ENCODE results near the gene SCGB1D1.

SCGB1D1 gene

GRCh38 chr11:62190011-62190410 lies at the start of gene SCGB1D1:
Gene SCGB1D1, plus strand, starts transcription at chr11:62190216. Its CDS starts 69 bp downstream, at chr11:62190285.
- DNase-seq (ENCODE audit: low spot score), result no peak

GRCh38 chr11:62140304-62141110 lies 49.5 kb upstream of the SCGB1D1 start:
- DNase-seq (ENCODE audit: low spot score), result no peak

DNA sequence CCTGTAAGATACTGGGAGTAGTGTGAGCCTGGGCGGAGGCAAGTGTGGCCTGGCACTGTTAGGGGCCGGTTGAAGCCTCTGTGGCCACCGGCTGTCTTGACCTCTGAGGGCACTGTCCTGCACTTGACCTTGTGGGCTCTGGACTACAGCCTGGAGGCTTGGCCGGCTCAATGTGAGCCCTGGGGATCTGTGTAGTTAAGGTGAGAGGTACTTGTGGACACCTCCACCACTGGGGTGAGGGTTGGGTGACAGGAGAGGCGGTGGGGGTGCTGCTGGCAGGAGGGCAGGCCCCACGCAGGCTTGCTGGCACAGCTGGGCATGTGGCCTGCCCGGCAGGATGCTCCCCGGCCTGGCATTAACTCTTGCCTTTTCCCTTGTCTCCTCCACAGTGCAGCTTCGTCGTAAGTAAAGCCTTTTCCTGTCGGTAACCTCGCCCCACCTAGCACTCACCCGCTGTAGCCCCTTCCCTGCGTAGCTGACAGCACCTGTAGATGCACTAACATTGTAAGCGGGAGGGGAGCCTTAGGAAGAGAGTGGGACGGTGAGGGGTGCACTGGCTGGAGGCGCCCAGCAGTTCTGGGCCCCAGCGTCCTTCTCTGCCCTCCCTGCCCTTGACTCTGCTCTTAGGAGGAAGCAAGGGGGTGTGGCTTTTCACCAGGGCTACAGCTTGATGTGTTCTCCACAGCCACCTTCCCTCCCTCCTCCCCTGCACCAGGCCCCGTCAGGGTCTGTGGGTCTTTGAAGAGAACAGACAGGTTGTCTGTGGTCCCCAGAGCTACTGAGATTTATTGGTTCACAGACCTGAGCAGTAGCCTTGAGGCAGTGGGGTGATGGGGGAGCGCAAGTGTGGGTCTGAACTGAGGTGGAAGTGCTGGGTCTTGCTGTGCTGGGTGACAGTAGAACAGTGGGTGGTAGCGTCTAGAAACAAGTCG lies 48.6 kb upstream of the SCGB1D1 start:
- DNase-seq (ENCODE audit: low spot score), result no peak

GRCh38 chr11:62142043-62142375 lies 48.0 kb upstream of the SCGB1D1 start:
- no peak for DNase-seq (ENCODE audit: low spot score)

GRCh38 chr11:62142921-62143320 lies 47.1 kb upstream of the SCGB1D1 start:
- no peak for DNase-seq (ENCODE audit: low spot score)

GRCh38 chr11:62143727-62144126 lies 46.3 kb upstream of the SCGB1D1 start:
- no peak for DNase-seq (ENCODE audit: low spot score)

DNA sequence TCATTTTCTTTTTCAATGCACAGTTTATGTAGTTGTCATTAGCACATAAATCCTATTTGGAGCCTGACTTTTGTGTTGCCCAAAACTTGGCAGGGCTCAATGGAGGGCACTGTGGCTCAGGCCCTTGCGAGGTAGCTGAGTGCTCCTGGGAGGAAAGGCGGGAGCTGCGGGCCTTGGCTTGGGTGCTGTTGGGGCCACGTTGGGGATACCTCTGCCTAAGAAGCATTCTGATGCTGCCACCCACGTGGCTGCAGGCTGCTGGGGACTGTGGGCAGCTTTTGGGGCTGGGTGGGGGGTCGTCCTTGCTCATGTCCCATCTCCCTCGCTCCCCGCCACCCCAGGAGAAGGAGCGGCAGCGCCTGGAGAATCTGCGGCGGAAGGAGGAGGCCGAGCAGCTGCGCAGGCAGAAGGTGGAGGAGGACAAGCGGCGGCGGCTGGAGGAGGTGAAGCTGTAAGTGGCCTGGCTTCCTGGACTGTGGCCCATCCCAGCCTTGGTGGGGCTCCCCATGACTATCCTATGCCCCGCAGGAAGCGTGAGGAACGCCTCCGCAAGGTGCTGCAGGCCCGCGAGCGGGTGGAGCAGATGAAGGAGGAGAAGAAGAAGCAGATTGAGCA lies 45.3 kb upstream of the SCGB1D1 start:
- DNase-seq (ENCODE audit: low spot score), result no peak

DNA sequence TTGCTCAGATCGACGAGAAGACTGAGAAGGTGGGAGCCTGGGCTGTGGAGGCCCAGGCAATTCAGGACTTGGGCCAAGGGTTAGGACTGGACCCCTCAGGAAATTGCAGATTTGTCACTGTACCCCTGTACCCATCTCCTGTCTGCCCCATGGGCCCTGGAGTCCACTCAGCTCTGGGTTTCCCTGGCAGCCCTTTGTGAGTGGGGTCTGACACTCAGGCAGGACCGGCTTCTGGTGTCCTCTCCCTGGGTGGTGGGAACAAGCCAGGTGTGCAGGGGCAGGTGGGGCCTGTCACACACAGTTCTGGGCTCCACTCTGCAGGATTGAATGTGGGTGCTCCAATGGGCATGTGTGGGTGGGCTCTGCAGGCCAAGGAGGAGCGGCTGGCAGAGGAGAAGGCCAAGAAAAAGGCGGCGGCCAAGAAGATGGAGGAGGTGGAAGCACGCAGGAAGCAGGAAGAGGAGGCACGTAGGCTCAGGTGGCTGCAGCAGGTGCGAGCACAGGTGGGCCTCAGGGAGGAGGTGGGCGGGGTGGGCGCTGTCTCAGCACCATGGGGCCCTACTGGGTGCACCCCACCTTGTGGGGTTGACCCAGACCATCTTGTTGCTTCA lies 44.6 kb upstream of the SCGB1D1 start:
- DNase-seq (ENCODE audit: low spot score), result no peak

GRCh38 chr11:62146476-62147200 lies 43.4 kb upstream of the SCGB1D1 start:
- no peak for DNase-seq (ENCODE audit: low spot score)

DNA sequence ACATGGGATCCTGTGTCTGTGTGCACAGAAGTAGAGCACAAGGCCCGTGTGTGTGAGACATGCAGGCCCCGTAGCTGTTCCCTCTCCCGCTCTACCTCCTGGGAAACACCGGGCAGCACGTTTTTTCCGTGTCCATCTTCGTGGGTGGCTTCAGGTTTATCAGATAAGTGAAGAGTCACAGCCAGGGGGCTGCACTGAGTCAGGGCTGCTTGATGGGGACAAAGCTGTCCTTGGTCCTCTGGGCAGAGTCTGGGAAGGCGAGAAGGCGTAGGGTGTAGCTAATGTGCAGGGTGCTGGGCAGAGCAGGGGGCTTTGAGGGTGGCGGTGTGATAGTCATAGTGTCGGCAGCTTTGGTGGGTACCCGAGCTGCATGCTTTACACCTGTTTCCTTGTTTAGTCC lies 42.5 kb upstream of the SCGB1D1 start:
- no peak for DNase-seq (ENCODE audit: low spot score)

GRCh38 chr11:62148271-62148980 lies 41.6 kb upstream of the SCGB1D1 start:
- DNase-seq (ENCODE audit: low spot score), result no peak

- no peak for DNase-seq (ENCODE audit: low spot score)
Observed at GRCh38 chr11:62149986-62150886, 39.8 kb upstream of the SCGB1D1 start.

DNA sequence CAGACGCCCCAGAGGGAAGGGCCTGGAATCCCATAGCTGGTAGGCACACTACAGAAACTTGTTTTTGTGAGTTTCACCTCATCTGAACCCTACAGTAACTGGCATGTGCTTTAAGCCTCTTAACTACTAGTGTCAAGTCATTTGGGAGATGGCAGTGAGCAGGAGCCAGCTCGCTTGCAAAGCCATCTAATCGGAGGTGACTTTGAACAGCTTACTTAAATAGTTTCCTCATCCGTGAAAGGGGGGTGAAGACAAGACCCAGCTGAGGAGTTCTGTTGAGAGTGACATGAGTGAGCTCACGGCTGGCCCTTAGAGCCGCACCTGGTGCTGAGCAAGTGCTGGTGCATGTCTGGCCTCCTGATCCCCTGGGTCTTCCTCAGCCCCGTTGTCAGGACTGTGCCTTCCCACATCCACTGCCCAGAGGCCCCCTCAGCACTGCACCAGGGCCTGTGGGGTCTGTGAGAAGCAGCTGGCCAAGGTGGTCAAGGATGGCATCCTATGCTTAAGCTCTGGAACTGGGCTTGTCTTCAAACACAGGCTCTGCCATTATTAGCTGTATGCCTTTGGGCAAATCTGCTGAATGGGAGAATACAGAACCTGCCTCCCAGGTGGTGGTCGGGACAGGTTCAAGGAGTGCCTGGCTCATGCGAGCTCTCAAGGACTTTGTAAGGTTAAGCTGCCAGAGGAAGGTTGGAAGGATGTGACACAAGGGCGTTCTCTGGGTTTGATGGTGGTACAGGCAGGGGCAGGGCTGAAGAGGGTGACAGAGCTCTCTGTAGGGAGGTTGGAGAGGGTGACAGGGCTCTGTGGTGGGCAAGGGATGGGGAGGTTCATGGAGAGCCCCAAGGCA lies 38.9 kb upstream of the SCGB1D1 start:
- DNase-seq (ENCODE audit: low spot score), result no peak

DNA sequence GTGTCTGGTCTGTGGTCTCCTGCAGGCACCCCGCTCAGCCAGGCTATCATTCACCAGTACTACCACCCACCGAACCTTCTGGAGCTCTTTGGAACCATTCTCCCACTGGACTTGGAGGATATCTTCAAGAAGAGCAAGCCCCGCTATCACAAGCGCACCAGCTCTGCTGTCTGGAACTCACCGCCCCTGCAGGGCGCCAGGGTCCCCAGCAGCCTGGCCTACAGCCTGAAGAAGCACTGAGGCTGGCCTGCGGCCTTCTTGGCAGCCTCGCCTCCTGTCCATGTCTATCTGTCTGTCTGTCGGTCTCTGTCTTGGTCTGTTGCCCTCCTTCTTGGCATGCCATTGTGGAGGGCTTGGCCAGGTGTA lies 38.3 kb upstream of the SCGB1D1 start:
- DNase-seq (ENCODE audit: low spot score), result no peak

- DNase-seq (ENCODE audit: low spot score), result no peak
Observed at GRCh38 chr11:62152245-62153086, 37.5 kb upstream of the SCGB1D1 start.

DNA sequence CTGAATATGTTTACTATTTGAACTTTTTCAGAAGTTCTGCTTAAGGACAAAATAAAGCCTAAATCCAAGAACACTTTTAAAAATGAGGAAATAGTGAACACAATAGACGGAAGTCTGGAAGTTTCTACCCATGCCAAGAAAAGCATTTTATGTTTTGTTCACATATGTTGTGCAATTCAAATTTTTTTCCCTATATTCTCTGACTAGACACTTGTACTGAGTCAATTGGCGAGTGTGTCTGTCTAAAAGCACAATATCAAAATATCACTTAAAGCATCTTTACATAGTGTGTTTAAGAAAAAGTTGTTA lies 37.0 kb upstream of the SCGB1D1 start:
- DNase-seq (ENCODE audit: low spot score), result no peak

DNA sequence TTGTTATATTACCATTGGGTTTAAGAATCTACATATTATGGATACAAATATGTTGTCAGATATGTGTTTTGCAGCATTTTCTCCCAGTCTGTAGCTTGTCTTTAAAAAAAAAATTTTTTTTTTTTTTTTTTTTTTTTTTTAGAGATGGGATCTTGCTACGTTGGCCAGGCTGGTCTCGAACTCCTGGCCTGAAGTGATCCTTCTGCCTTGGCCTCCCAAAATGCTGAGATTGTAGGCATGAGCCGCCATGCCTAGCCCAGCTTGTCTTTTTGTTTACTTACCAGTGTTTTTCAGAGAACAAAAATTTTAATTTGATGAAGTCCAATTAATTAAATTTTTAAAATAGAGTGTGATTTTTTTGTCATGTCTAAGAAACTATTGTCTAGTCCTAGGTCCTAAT lies 36.4 kb upstream of the SCGB1D1 start:
- DNase-seq (ENCODE audit: low spot score), result no peak

- DNase-seq (ENCODE audit: low spot score), result no peak
Observed at GRCh38 chr11:62157603-62158002, 32.4 kb upstream of the SCGB1D1 start.
